RKO (cell line): ENCODE data around the gene TSPYL2.

Experiments
- DNase-seq: peaks from one replicate; pipeline ENCODE4 v3.0.0-alpha.2; 2016; ENCODE audit warnings: low spot score

TSPYL2 gene

GRCh38 chrX:53081925-53082772, at the start of gene TSPYL2:
TSS of gene TSPYL2 (plus strand) at chrX:53082367. CDS start at chrX:53082499, 132 bp downstream.
- peak; percentile 90 for DNase-seq

DNA sequence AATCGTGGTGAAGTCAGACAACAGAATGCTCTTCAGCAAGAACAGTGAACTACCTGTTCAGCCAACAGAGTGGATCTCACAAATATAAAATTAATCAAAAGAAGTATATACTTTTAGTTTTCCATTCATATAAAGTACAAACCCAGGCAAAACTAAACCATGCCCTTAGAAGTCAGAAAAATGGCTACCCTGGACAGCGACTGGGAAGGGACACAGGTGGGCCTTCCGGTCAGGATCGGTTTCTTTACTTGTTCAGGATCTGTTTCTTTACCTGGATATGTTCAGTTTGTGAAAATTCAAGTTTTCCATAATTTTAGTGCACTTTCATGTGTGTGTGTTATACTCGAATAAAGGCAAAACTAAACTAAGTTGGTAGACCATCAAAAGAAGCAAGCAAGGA, 46.0 kb upstream of the TSPYL2 start:
- no peak for DNase-seq

- DNase-seq, result no peak
Measured at GRCh38 chrX:53039236-53039635, 42.9 kb upstream of the TSPYL2 start.

- no peak for DNase-seq
Measured at GRCh38 chrX:53044995-53045394, 37.2 kb upstream of the TSPYL2 start.

GRCh38 chrX:53047228-53047627, 34.9 kb upstream of the TSPYL2 start:
- DNase-seq, result no peak

GRCh38 chrX:53048169-53049126, 33.7 kb upstream of the TSPYL2 start, which contains the start of gene GPR173:
TSS of gene GPR173 (plus strand) at chrX:53048789. CDS start at chrX:53076622, 27,833 bp downstream.
- DNase-seq, result no peak

DNA sequence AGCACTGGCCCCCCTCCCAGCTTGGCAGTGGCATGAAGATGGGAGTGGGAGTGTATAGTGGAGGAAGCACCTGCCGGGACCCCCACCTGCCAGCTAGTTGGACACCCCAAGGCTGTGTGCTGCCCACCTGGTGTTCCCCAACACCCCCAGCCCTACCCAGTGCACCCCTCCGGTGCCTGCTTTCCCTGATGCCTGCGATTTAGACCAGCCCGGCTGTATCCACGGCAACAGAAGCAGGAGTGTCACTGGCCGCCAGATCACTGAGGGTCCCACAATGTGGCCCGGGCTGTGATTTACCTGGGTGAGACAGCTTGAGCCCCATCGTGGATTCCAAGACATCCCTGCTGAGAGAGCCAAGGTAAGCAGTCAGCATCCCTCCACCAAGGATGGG, 33.0 kb upstream of the TSPYL2 start:
- no peak for DNase-seq

GRCh38 chrX:53050841-53051240, 31.3 kb upstream of the TSPYL2 start:
- DNase-seq, result no peak

DNA sequence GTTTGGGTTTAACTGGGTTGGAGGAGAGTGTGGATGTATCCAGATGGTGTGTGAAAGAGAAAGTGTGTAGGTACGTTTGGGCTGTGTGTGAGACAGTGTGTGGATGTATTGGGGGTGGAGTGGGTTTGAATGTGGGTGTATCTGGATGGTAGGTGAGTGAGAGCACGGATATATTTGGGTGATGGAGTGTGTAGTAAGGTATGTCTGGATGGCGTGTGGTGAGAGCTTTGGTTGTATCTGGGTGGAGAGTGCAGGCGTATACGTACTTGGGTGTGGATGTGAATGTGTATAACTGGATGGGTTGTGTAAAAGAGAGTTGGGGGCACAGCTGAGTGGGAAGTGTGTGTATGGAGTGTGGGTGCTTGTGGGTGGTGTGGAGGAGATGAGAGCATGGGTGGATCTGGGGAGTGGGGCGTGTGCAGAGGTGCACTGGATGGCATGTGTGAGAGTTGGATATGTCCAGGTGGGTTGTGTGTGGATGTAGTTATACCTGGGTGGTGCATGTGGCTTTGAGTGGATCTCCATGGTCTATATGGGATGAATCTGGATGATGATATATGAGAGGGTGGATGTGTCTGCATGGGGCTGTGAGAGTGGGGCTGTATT, 26.8 kb upstream of the TSPYL2 start:
- DNase-seq, result no peak

GRCh38 chrX:53056292-53056691, 25.9 kb upstream of the TSPYL2 start:
- DNase-seq, result peak; percentile 15

DNA sequence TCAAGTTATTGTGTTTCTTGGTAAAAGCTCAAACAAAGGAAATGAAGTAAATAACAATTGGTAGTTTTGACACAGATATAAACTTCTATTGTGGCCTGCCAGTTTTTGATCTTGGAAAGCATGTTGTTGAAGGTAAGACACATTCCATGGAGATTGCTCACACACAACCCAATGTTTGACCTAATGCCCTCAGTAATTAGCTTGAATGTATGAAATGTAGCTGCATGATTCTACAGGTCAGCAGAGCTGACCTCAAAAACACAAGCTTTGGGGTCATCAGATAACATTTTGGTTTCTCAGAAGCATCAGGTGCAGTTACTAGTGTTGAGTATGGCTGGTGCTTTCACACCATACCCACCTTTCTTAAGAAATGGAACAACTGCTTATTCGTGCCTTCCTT, 17.1 kb upstream of the TSPYL2 start:
- DNase-seq, result no peak

- no peak for DNase-seq
Measured at GRCh38 chrX:53071064-53071463, 11.1 kb upstream of the TSPYL2 start.

DNA sequence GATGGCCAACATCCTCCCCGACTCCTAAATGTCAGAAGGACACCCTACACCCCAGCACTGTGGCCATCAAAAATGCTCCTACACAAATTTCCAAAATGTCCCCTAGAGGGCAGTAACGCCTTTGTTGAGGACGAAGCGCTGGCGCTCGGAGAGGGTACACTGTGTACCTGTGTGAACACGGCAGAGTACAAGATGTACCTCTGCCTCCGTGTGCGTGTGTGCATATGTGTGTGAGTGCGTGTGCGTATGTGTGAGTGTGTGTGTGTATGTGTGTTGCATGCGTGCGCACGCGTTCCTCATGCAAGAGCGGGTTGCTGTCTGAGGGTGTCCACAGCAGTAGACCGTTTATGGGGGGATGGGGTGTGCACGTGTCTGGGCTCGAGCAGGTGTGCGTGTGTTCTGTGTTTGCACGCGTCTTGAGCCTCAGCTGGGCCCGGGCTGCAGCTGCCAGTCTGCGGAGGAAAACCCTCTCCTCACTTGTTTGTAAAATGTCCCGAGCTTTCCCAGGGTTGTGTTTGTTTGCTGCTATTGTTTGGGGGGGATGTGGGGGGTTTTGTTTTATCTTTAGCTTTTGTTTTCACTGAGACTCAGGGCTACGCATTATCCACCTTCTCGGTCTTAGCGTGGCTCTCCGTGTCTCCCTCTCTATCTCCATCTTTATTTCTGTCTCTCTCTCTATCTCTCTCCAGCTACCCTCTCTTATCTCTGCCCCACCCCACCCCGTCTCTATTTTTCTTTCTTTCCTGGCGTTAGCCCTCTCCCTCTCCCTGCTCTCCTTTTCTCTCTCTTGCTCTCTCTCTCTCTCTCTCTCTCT, 10.4 kb upstream of the TSPYL2 start:
- DNase-seq, result peak; percentile 81

GRCh38 chrX:53072418-53073114, 9.6 kb upstream of the TSPYL2 start:
- DNase-seq, result no peak

DNA sequence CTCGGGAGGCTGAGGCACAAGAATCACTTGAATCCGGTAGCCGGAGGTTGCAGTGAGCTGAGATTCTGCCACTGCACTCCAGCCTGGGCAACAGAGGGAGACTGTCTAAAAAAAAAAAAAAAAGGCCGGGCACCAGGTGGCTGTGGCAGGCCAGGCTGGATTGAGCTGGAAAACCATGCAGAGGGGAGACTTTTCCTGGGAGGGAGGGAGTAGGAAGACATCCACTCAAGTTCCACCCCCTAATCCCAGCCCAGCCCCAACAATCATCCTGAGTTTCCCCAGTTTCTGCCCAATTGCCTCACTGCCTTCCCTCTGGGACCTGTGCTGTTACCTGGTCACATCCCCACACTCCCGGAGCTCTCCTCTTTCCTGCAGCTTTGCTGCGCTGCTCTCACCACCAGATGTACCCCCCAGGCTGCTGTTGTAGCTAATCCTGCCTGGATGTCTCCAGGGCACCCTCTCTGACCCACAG, 9.0 kb upstream of the TSPYL2 start:
- no peak for DNase-seq

DNA sequence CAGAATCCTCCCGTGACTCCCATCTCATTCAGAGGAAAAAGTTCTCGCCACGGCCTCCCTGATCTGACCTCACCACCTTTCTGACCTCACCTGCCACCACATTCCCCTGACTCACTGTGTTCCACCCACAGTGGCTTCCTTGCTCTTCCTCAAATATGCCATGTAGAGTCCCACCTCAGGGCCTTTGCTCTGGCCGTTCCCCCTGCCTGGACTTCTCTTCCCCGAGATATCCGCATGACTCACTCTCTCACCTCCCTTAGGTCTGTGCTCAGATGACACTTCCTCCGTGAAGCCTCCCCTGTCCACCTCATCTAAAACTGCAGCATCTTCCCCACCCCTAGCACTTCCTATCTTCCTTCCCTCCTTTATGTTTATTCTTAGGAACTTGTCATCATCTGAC, 7.2 kb upstream of the TSPYL2 start:
- peak; percentile 33 for DNase-seq

DNA sequence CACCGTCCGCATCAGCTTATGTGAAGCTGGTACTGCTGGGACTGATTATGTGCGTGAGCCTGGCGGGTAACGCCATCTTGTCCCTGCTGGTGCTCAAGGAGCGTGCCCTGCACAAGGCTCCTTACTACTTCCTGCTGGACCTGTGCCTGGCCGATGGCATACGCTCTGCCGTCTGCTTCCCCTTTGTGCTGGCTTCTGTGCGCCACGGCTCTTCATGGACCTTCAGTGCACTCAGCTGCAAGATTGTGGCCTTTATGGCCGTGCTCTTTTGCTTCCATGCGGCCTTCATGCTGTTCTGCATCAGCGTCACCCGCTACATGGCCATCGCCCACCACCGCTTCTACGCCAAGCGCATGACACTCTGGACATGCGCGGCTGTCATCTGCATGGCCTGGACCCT, 5.5 kb upstream of the TSPYL2 start:
- DNase-seq, result no peak

DNA sequence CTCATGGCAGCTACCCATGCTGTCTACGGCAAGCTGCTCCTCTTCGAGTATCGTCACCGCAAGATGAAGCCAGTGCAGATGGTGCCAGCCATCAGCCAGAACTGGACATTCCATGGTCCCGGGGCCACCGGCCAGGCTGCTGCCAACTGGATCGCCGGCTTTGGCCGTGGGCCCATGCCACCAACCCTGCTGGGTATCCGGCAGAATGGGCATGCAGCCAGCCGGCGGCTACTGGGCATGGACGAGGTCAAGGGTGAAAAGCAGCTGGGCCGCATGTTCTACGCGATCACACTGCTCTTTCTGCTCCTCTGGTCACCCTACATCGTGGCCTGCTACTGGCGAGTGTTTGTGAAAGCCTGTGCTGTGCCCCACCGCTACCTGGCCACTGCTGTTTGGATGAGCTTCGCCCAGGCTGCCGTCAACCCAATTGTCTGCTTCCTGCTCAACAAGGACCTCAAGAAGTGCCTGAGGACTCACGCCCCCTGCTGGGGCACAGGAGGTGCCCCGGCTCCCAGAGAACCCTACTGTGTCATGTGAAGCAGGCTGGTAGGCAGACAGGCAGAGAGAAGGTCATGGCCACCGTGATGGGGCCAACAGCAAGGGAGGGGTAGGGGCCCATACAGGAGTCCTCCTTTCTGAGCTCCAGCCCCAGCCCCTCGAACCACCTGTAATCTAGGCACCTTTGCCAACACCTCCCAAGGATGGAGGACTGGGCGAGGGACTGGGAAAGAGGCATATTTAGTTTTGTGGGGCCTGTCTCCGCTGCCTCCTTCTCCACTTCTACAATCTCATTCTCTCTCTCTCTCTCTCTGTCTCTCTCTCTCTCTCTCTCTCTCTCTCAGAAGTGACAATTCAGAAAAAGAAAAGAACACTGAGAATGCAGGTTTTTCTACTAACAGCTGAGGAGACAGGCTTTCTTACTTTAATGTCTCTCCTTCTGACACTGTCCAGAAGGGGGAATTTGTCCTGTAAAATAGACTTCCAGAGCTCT, 4.7 kb upstream of the TSPYL2 start:
- DNase-seq, result no peak

DNA sequence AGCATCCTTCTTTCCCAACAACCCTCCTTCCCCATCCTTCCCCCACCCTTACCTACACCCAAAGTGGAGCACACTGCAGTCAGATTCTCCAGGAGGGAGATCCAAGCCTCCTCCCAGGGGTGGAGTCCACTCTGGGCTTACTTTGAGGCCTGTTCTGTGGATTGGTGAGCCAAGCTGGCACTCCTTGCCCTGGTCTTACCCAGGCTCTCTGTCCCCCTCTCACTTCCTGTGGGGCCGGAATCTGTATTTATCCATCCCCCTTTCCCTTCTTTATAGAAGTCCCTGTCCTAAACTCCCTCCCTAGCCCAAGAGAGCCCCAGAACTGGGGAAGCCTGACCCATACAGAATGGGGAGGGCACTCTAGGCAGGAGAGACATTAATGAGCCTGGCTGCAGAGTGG, 3.2 kb upstream of the TSPYL2 start:
- DNase-seq, result no peak
